H54 (cell line): ENCODE results near the gene DNAJB11.

Experiments
- DNase-seq: peaks from one replicate; pipeline ENCODE4 v3.0.0; 2011; ENCODE audit warnings: low spot score, mixed read lengths; ENCODE audit not compliant: insufficient read length
- FAIRE-seq: peaks from 3 replicates; lab custom pipeline; 2011; peaks lifted over from hg19 to GRCh38; lab: Jason Lieb, UNC
- POLR2A ChIP-seq: IDR thresholded peaks from 2 replicates; pipeline ENCODE4 v1.6.1; 2011; ENCODE audit warnings: low read depth, mild to moderate bottlenecking, low read length

DNAJB11 gene

DNA sequence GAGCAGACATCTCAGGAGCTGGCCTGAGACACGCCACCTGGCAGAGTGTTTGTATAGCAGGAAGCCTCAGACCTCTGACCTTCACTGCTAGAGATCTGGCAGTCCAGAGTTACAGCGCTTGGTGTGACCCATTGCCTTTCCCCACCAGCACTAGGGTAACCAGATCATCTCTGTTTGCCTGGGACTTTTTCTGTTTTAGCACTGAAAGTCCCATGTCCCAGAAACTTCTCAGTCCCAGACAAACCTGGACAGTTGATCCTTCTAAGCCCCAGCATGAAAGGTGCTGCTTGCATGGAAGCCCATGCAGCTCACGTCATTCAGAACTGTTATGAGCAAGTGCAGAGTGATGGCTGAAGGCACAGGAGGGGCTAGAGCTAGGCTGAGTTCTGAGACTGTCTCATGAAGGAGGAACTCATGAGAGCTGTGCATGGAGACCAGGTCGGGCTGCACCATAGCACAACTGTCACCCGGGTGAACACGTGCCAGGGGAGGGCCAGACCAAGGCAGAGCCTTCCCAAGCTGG, 24.1 kb downstream of the DNAJB11 start:
- DNase-seq (no peak), FAIRE-seq (no peak)
- no peak for TF ChIP-seq POLR2A

DNA sequence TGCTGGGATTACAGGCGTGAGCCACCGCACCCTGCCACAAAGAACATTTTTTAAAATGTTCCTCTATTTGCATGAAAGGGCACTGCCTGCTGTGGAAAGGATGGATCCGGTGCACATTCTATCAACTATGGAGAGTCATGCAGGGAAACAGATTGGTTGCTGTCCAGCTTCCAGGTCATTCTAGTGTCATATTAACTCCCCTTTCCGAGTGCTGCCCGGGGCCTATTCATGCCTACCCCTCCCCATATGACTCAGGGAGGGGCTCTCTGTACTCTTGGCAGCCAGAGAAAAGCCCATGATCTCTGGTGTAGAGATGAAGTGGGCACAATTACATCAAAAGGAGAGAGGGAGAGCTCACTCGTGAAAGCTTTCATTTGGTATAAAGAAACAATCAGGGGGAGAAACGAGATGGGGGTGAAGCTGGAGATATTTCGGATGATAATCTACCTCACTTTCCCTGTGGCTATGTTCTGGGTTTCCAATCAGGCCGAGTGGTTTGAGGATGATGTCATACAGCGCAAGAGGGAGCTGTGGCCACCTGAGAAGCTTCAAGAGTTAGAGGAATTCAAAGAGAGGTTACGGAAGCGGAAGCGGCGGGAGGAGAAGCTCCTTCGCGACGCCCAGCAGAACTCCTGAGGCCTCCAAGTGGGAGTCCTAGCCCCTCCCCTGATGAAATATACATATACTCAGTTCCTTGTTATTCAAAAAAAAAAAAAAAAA, 26.2 kb downstream of the DNAJB11 start:
- DNase-seq (no peak), FAIRE-seq (no peak)
- no peak for TF ChIP-seq POLR2A

DNA sequence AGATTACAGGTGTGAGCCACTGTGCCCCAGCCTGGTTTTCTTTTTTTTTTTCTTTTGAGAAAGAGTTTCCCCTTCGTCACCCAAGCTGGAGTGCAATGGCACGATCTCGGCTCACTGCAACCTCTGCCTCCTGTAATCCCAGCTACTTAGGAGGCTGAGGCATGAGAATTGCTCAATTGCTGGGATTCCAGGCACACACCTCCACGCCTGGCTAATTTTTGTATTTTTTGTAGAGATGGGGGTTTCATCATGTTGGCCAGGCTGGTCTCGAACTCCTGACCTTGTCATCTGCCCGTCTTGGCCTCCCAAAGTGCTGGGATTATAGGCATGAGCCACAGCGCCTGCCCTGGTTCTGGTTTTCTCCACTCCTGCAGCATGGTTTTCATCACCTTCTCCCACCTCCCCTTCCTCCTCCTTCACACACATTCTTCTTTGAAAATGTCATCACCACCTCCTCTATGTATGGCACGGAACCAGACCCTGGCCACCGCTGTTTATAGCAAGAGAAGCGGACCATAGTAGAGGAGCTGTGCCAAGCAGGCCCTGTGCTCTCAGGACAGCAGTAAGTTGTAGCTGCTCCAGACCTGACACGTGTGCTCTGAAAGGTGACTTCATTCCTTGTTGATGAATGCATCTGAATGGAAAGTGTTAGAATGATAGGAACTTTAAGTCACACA, 27.7 kb downstream of the DNAJB11 start:
- no peak for TF ChIP-seq POLR2A
- DNase-seq = no peak
- no peak for FAIRE-seq

DNA sequence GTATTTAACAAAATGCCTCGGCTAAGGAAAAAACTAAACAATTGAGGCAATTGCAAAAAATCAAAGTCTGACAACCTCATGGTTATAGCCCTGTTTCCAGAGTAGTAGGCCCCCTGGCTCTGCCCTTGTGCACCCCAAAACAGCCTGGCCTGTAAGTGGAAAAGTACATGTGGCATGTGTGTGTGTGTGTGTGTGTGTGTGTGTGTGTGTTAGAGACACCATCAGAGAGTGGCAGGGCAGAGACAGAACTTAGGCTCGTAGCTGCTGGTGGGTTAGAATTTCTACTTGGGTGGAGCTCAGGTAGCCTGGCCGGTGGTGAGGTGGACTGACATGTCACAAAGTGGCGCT, 28.2 kb downstream of the DNAJB11 start:
- FAIRE-seq = no peak
- no peak for DNase-seq
- no peak for TF ChIP-seq POLR2A

DNA sequence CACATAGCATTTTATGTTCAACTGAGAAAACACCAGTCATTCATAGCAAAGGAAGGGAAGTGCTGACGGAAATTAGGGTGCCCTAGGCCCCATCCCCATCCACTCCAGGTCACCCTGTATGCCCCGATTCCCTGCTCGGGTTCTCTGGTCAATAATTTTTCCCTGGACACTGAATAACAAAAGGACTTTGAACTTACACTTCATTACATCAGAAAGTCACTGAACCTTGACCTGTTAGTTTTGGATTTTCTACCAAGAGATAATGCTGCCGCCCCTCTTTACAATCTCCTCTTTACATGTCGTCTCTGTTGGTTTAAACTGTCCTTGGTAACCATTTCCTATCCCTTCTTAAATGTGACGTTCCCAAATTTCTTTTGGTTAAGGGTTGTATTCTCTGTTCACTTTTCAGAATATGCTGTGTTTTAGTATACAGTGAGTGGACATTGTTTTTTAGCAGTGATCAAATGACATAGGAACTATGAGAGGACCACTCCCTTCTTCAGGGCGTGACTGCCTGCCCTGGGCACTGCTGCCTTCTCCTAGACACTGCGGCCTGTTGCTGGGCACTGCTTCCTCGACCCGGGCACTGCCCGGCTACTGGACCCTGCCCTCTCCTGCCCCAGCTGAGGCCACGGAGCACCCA, 28.7 kb downstream of the DNAJB11 start:
- no peak for TF ChIP-seq POLR2A
- DNase-seq (no peak), FAIRE-seq (no peak)

DNA sequence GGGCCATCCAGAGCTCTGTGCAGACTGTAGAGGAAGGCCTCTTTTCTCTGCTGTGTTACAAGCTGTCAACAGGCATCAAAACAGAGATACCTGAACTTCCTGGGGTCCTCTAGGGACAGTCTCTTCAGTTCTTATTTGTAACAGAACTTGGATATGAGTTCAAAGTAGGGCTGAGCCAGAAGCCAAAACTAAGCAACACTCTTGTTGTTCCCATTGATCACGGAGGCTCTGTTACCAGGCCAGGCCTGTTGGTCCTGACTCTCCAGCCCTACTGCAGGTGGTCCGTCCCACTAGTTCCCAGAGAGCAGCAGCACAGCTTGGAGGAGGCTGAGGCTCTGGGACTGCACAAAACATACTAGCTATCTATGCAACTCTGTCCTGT, 29.3 kb downstream of the DNAJB11 start:
- FAIRE-seq (no peak), DNase-seq (no peak)
- no peak for TF ChIP-seq POLR2A

DNA sequence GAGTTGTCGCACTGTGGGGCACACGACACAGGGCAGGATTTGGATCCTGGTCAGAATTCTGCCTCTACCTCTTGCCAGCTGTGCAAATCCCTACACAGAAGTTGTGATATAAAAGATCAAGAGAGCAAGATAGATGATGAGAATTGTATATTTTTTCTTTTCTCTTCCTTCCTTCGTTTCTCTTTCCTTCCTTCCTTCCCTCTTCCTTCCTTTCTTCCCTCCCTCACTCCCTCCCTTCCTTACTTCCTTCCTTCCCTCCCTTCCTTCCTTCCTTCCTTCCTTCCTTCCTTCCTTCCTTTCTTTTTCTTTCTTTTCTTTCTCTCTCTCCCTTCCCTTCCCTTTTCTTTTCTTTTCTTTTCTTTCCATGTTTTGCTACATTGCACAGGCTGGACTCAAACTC, 30.4 kb downstream of the DNAJB11 start:
- no peak for TF ChIP-seq POLR2A
- FAIRE-seq = no peak
- no peak for DNase-seq

DNA sequence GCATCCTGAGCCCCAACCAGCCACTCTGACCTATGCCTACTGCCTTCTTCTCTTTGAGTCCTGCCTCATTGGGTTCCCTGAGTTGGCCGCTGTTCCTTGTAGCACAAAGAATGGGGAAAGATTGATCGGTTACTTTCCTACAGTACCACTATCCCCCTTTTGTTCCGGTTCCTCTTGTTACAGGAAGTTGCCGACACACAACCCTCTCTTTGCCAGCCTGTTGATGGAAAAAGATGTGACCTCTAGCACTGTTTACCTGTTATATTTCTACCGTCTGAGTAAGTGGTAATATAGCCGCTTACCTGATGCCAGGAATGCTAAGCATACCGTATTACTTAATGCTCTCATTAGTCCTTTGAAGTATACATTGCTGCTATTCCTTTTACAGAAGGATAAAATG, 32.6 kb downstream of the DNAJB11 start:
- TF ChIP-seq POLR2A = no peak
- DNase-seq = no peak
- no peak for FAIRE-seq

DNA sequence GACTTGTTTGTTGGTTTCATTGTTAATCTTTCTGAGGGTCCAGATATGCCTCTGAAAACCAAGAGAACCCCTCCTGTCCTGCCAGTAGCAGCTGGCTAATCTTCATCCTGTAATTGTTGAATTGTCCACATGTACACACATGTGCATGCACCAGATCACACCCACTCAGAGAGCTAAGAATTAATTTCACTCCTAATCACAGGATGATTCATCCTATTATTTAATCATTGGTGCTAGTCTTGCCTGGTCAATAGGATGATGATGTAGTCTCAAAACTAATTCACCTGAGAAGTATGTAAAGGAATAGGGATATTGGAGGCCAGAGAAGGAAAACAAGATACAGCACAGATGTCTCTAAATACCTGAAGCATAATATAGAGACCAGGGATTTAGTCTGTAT, 34.6 kb downstream of the DNAJB11 start:
- FAIRE-seq = no peak
- no peak for DNase-seq
- TF ChIP-seq POLR2A = no peak

DNA sequence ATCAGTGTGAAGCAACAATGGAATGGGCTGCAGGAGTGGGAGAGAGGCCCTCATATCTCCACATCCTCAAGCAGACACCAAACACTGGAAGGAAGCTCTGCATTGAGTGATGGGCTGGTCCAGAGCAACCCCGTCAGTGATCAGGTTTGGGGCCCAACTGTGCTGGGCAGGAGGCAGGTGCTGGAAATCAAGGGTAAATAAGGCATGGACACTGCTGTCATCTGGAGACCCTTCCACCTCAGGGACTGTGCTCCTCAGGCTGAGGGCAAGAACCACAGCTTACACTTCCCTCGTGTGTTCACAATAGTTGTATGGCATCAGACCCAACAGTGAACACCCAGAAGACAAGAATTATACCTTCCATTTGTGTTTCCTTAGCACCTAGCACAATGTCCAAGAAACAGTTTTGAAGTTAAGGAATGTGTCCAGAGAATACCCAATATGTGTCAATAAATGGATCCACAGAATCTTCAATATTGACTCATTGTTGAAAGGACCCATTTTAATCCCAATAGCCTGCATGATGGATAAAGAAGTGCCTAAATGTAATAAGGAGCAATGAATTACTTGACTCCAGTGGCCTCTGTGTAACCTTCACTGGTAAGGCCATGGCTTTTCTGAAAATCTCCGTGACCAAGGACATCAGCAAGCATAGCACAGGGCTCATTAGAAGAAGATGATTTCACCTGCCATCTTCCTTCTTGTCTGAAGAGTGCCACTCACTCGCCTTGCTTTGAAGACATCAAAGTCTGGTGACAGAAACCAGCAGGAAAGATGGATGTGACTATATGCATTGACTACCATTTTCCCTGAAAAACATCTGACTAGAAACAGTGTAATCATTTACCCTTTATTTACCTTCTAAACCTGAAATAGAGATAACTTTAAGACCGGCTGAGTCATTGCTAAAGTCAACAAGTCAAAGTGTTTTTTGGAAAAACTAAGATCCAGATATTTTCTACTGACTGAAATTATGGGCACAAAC, 35.3 kb downstream of the DNAJB11 start:
- no peak for DNase-seq
- no peak for TF ChIP-seq POLR2A
- no peak for FAIRE-seq

DNA sequence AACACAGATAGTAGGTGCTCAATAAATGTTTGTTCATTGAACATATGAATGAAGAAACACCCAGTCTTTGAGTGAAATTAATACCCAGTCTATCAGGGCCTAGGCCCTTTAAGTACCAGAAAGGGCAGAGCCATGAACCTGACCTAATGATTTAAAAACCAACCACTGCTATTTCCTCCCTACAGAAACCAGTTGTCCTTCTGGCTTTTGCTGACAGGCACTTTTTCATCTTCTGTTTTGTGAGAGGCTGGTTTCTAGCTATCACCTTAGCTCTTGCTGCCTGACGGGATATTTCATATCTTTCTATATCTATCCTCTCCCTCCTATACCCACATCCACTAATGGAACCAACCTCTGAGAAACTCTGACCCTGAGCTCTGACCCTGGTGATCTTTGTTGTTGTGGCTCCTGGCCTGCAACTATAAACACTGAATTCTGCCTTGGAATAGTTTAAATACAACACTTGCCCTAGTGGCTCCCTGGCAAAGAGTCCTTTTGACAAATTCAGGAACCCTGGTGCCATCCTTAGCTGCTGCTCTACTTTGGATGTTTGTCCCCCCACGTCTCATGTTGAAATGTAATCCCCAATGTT, 38.2 kb downstream of the DNAJB11 start:
- FAIRE-seq (no peak), DNase-seq (no peak)
- TF ChIP-seq POLR2A = no peak

DNA sequence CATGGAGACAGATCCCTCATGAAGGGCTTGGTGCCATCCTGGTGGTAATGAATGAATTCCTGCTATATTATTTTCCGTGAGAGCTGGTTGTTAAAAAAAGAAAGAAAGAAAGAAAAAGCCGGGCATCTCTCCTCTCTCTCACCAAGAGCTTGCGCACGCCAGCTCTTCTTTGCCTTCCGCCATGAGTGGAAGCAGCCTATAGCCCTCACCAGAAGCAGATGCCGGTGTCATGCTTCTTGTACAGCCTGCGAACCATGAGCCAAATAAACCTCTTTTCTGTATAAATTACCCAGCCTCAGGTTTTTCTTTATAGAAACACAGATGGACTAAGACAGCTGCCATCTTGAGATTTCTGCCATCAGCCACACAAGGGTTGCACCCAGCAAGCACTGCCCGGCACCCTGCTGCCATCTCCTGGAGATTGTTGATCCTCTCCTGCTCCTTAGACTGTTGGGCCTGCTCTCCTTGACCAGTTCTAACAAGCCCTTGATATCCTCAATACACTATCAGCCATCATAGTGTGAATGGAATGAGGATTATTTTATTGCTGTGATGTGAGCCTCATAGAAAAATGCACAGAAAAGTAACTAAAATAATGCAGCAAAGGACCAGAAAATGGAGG, 38.8 kb downstream of the DNAJB11 start:
- DNase-seq (no peak), FAIRE-seq (no peak)
- TF ChIP-seq POLR2A = no peak

DNA sequence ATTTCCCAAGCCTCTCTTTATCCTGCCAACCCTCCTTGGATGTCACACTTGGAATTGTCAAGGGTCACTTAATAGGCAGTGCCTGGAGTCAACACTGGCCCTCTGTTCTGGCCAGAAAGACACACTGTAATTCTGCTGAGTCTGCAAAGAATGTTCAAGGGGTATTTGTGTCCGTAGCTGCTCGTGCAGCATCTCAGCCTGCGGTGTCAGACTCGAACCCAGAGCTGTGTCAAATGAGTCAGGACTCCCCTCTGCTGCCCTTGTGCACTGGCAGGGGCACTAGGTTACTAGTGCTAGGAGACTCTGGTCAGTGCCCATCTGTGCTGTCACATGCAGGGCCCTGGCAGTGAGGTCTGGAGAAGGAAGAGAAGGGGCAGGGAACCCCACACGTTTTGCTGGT, 41.5 kb downstream of the DNAJB11 start:
- no peak for TF ChIP-seq POLR2A
- no peak for FAIRE-seq
- no peak for DNase-seq
